Fibroblast of villous mesenchyme (primary cell): ENCODE results near the gene IMP4. TPM values are rescaled to one million over a fixed set of nuclear protein-coding genes. Genes with fewer than 3 reads are reported as not detected.

ENCODE experiments used
- DNase-seq: peaks from one replicate; pipeline ENCODE4 v3.0.0-alpha.2; 2010; ENCODE audit warnings: low read depth
- H3K4me3 ChIP-seq: 2 replicates; pipeline ENCODE4 v1.5.1; 2011; ENCODE audit warnings: low read depth, mild to moderate bottlenecking, low read length
- CTCF ChIP-seq: IDR thresholded peaks from 2 replicates; pipeline ENCODE4 v1.5.1; 2012; ENCODE audit warnings: low read depth, mild to moderate bottlenecking, low read length; ENCODE audit not compliant: insufficient read depth
- total RNA-seq: library from RNA; depleted of rRNA; stranded (reverse); fragments of >200 nt; gene quantifications from 2 replicates; pipeline ENCODE4 v1.2.3, GENCODE V29; 2012

Gene IMP4
- total RNA-seq, 1 donor: 60.5 TPM

GRCh38 chr2:130347220-130347925 is 4.7 kb downstream of the IMP4 start:
- no peak overlapping the region for H3K4me3 ChIP-seq
- DNase-seq: no peak
- TF ChIP-seq CTCF: no peak

- no peak for DNase-seq
- H3K4me3 ChIP-seq: no peak overlapping the region
- TF ChIP-seq CTCF: no peak
These were observed 6.5 kb downstream of the IMP4 start for GRCh38 chr2:130349174-130349573.

GRCh38 chr2:130351711-130352110 is 9.0 kb downstream of the IMP4 start:
- H3K4me3 ChIP-seq: no peak overlapping the region
- no peak for DNase-seq
- TF ChIP-seq CTCF: no peak

GRCh38 chr2:130352237-130352636 is 9.5 kb downstream of the IMP4 start:
- TF ChIP-seq CTCF: no peak
- no peak for DNase-seq

GRCh38 chr2:130353291-130354138 is 10.8 kb downstream of the IMP4 start:
- no peak for TF ChIP-seq CTCF
- H3K4me3 ChIP-seq: no peak overlapping the region
- DNase-seq: no peak

More at GRCh38 chr2:130352237-130352636, 9.5 kb downstream of the IMP4 start:
- H3K4me3 ChIP-seq: no peak overlapping the region

- TF ChIP-seq CTCF: no peak
- H3K4me3 ChIP-seq: no peak overlapping the region
- peak; percentile 9 for DNase-seq
These were observed 11.4 kb downstream of the IMP4 start for GRCh38 chr2:130354139-130354428.
